ENCODE data around the gene PAX5.

Gene PAX5

DNA sequence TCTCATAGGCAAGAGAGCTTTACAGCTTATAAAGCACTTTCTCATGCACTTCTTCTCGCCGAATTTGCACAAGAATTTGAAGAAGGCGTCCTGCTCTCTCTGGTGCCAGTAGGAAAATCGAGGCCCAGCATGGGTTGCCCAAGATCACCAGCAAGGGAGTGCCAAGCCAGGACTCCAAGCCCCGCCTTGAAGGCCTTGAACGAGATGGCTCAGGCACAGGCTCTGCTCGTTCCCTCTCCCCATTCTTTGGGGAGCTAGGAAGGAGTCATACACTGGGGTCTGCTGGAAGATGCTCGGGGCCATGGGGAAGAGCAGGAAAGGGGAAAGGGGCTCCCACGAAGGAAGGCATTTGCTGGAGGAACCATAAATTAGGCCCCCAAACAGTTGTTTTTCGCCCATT, 46.7 kb downstream of the PAX5 start:
- ChIA-PET CTCF (interaction anchor here (1.3 to 17.1 kb wide), 3 partner anchors 76 to 115 kb away, joined by 3 to 448 read pairs (median 7); no protein-coding TSS in a partner anchor), POLR2A (no interaction called here)
- no peak for TF ChIP-seq EGR2 (tag by site-specific recombination; IDR thresholded peaks at IDR 0.05; ENCODE audit: low read depth)
- TF ChIP-seq ZSCAN5A (tag by site-specific recombination; IDR thresholded peaks at IDR 0.05), result no peak
- TF ChIP-seq, protein P1, sequence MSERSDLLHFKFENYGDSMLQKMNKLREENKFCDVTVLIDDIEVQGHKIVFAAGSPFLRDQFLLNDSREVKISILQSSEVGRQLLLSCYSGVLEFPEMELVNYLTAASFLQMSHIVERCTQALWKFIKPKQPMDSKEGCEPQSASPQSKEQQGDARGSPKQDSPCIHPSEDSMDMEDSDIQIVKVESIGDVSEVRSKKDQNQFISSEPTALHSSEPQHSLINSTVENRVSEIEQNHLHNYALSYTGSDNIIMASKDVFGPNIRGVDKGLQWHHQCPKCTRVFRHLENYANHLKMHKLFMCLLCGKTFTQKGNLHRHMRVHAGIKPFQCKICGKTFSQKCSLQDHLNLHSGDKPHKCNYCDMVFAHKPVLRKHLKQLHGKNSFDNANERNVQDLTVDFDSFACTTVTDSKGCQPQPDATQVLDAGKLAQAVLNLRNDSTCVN (tag by site-specific recombination; optimal IDR thresholded peaks at IDR 0.05), result no peak
- no peak for TF ChIP-seq ZNF670 (tag by site-specific recombination; IDR thresholded peaks at IDR 0.05; ENCODE audit: low read depth)
- no peak for TF ChIP-seq ZNF114 (tag by site-specific recombination; IDR thresholded peaks at IDR 0.05)
- no peak for TF ChIP-seq ZNF239 (tag by site-specific recombination; IDR thresholded peaks at IDR 0.05)
- no peak for TF ChIP-seq ZNF362 (tag by site-specific recombination; IDR thresholded peaks at IDR 0.05)
- TF ChIP-seq ZNF292 (tag by site-specific recombination; IDR thresholded peaks at IDR 0.05; ENCODE audit: borderline replicate concordance, low read depth), result no peak
- no peak for TF ChIP-seq MYNN (tag by site-specific recombination; IDR thresholded peaks at IDR 0.05; ENCODE audit: borderline replicate concordance)
- TF ChIP-seq KLF1 (tag by site-specific recombination; IDR thresholded peaks at IDR 0.05), result no peak
- no peak for TF ChIP-seq ZNF501 (tag by site-specific recombination; IDR thresholded peaks at IDR 0.05)
- no peak for TF ChIP-seq KLF17 (tag by site-specific recombination; IDR thresholded peaks at IDR 0.05)
- TF ChIP-seq REPIN1 (tag by site-specific recombination; IDR thresholded peaks at IDR 0.05; ENCODE audit: low read depth), result no peak
- no peak for TF ChIP-seq PBX3 (CRISPR knock-in tag; IDR thresholded peaks at IDR 0.05)
- no peak for TF ChIP-seq ZNF776 (tag by site-specific recombination; IDR thresholded peaks at IDR 0.05; ENCODE audit: borderline replicate concordance)
- no peak for TF ChIP-seq ZNF513 (tag by site-specific recombination; IDR thresholded peaks at IDR 0.05)
- TF ChIP-seq ZNF2 (tag by site-specific recombination; IDR thresholded peaks at IDR 0.05), result no peak
- no peak for TF ChIP-seq GLIS1 (tag by site-specific recombination; IDR thresholded peaks at IDR 0.05)
- TF ChIP-seq ZNF394 (tag by site-specific recombination; IDR thresholded peaks at IDR 0.05; ENCODE audit: borderline replicate concordance), result no peak

More for the DNA sequence above, 46.7 kb downstream of the PAX5 start:
- Histone ChIP-seq H3K4me3 (ENCODE audit: low read depth, low read length) (no peak overlapping the region), H3K4me1 (ENCODE audit: control insufficient read depth, insufficient read depth, low read length) (no peaks in the 10 kb centered on the region), H3K9me3 (ENCODE audit: control insufficient read depth, insufficient read depth, low read depth, low read length) (no peaks in the 10 kb centered on the region), H3K27ac (ENCODE audit: extremely low read depth, low read depth, low read length) (no peak overlapping the region), H3K36me3 (ENCODE audit: control insufficient read depth in 2 of 2, insufficient read depth in 1 of 2, low read length in 2 of 2) (no peaks in the 10 kb centered on the region)

All from HEK293 (cell line).